GM21825 (cell line): ENCODE results near the gene INPP4B.
A peak's percentile ranks its signal among the peaks of the same experiment; 100 is the strongest.
"Not testable (repeated sequence)": the region's sequence is repeated elsewhere in the genome, so short reads cannot be mapped to it uniquely, and the experiment has no call there.

ENCODE experiments used
- ATAC-seq: cut with Tn5 transposase; IDR thresholded peaks from one replicate; pipeline ENCODE4 v1.9.1; 2021; ENCODE audit warnings: mild to moderate bottlenecking, moderate library complexity; ENCODE audit not compliant: unreplicated experiment

The INPP4B gene

DNA sequence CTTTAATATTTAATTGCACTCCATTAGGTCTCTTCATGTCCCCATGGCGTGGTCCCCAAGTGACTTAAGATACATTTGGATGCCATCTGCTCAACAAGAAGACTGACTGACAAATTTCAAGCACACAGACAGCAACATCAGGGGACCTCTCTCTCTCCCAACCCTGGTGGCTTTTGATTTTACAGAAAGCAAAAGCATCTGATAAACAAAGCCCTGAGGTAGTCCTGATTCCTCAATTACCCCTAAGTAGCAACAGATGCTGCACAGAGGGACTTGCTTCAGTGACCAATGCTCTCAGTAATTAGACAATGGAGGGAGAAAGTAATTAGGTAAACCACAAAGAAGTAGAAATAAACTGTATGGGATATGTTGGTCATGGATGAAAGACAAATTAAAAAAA is 426.4 kb downstream of the INPP4B start:
- no peak for ATAC-seq

DNA sequence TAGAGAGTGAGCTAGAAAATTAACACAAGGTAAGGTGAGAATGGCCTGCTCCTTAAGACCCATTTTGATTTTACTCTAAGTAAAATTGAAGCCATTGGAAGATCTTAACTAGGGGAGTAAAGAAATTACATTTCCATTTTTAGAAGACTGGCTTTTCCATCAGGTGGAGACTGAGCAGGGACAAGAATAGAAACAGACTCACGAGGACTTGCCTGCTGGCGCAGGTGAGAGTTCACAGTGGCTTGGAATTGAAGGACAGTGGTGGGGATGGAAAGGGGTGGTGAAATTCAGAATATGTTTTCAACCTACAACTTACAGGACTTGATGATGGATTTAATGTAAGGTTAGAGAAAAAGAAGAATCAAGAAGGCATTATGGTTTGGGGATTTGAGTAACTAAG is 427.4 kb downstream of the INPP4B start:
- ATAC-seq = no peak

DNA sequence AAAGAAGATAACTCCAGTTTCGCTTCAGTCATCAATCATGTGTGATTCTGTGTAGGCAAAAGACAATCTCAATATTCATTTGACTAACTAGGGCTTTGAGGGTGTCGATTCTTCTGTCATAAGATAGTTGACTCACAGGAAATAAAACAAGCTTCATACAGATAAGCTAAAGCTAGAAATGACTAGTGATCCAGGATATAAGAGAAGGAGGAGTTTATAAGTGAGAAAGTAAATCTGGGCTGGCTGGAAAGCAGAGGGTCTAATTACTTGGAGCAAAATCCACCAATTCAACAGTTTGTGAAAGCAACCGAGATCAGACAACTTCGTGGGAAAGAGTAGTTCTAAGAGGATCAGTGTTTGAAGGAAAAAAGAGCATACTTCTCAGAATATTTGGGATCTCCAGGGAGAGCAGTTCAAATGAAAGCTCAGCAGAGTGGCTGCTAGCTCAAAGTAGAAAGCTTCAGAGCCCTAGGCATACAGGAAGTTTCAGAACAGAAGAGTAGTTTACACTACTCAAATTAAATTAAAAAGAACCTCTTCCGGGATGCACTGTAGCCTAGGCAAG is 429.3 kb downstream of the INPP4B start:
- ATAC-seq = no peak

DNA sequence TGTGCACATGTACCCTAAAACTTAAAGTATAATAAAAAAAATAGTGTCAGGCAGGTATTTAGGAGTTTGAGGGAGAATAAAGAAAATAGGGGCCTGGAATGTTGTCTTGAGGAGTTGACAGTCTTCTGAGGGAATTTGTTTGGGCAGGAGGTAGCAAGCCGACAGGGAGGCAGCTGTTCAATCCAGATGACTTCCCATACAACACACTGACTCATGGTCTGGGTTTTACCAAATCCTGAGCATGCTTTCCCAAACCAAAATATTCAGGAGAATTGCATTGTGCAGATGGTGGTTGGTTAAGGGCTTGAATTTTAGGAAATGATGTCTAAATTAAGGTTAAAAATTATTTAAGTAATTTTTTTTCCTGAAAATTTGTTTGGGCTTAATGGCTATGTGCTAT is 430.0 kb downstream of the INPP4B start:
- ATAC-seq = no peak

DNA sequence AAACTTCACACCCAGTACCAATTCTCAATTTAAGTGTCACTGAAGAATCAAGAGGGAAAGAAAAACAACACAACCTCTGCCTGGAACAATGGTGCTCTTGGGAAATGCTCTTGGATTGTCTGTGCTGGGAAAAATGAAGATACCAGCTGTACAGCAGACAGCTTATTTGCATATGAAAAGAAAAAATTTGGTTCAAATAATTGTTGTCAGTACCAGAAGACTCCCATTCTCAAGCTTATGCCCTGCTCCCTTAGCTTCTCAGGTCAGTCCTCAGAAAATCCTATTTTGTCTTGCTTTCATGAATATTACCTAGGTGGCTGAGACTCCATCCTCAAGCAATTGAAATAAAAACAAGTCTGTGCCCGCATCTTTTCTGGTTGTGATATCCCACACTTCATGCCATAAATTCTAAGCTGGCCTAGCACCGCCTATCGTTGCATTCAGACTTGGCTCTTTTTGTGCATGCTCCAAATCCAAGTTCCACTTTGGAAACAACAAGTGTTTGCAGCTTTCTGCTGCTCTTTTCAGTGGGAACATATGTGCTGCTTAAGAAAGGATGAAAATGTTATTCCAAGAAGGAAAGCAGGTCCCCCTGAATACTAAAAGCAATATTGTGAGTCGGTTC is 431.6 kb downstream of the INPP4B start:
- no peak for ATAC-seq

DNA sequence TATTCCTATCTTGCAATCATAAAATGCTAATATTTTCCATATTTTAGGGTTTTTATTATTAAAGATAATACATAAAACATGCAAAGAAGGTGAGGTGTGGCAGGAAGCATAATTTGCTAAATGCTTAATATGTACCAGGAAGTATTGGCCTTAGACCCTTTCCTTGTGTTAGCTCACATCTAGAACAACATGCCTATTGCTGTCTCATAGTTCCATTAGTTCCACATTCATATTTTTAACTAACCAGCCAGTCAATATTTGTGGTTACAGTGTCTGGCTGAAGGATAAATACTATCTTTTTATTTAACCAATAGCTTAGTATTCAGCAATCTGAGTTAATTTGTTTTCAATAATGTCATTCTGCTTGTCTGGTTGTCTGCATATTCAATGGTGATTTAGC is 432.6 kb downstream of the INPP4B start:
- ATAC-seq = no peak

DNA sequence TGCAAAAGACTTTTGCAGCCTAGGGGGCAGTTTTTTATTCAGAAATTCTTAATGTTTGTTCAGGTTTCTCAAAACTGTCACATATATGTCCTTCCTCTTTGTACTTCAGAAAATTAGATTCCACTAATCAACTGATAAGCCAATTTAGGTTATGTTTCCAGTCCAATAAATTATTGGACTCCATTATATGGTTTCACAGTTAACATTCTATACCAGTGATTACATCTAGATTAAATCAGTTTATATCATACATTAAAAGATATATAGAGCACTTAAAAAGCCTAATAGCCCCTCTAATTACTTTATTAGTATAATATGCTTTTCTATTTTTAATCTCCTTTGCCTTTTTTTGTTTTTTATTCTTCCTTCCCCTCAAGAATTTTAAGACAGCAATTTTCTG is 434.1 kb downstream of the INPP4B start:
- no peak for ATAC-seq

DNA sequence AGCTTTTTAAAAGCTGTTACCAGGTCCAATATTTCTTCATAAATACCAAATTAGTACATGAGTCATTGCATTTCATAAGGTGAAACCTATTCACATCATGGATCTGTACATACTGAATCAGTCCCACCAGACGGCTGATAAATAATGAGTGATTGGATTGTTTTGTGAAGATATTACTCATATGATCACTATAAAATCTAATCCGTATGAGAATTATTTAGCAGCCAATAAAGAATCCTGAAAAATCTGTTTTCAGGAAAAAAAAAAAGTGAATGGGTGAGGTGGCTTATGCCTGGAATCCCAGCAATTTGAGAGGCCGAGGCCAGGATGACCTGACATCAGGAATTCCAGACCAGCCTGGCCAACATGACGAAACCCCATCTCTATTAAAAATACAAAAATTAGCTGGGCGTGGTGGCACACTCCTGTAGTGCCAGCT is 438.1 kb downstream of the INPP4B start:
- ATAC-seq = no peak

DNA sequence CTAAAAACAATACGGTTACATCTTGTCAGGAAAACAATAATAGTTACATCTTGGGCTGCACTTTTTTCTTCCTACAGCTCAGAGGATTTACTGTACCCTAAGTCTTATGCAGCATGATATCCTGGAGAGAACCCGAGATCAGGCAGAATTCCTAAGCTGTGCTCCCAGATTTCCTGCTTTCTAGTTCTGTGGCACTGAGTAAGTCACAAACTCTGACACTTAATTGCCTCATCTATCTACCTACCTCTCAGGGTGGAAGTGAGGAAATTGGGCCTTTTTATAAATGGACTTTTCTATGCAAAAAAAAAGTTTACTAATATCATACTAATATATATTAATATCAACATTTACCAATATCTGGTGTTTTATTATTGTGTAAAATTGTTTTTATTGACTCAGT is 438.5 kb downstream of the INPP4B start:
- no peak for ATAC-seq

DNA sequence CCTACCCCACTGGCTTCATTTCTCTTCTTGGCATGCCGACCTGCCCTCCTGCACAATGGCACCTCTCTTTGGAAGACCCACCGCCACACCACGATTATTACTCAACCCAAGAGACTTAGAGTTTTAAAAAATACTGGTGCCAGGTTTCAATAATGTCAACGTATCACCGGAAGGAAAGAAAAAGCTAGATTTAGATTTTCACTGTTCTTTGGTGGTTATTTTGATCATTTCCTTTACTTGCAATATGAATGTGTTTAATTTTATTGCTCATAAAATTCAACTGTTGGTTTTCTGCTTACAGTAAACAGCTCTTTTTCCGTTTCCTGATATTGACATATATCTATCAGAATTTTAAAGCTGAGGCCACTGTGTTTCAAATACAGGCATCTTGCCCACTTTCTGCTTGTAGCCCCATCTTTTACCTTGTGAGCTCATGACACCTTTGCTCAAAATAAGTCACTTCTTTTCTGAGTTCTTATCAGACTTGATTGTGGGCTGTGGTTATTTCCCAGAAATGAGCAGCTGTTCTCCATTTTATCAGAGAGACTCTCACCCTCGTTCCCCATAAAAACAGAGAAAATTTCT is 439.1 kb downstream of the INPP4B start:
- no peak for ATAC-seq

DNA sequence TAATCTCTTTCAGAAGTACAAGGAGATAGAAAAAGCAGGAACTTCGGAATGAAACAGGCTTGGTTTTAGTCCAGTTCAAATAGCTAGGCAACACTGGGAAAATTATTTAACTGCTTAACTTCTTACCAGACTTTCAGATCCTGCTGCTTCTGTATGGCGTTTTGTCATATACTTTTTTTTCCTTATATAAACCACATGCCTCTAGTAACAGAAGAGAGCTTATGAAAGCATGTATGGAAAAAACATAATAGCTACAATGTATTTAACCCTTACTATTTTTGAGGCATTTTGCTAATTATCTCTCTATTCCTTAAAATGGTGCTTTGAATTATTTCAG is 439.6 kb downstream of the INPP4B start:
- ATAC-seq = no peak

DNA sequence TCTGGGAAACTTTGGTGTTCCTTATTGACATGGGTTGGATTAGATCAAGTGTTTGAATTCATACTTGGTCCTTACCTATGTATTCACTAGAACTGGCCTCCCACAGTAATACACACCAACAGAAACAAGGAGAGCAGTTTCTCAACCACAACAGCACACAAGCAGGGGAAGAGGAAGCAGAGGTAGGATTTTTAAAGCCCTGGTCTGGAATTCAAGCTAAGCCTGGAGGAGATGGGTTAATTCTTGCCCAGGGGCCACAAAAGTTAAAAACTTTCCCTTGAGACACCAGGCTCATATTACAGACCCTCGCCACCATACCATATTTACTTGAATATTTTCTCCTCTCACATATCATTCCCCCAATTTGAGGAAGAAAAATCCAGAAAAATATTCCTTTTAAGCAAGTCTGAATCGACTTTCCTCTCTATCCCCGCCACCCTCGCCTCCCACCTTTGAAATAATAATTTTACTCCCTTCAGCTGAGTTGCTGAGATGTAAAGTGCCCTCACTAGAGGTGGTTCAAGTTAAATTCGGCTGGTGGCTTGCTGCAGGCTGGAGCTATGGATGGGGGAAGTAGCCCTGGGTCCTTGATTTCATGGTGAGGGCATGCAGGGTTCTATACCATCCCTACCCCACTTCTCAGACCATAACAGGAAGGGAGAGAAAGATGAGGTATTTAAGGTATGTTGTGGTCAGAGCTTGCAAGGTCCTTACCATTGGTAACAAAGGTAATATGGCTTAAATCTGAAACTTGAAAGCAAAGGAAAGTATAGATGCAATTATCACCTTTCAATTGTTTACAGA is 440.2 kb downstream of the INPP4B start:
- peak; percentile 20 for ATAC-seq

DNA sequence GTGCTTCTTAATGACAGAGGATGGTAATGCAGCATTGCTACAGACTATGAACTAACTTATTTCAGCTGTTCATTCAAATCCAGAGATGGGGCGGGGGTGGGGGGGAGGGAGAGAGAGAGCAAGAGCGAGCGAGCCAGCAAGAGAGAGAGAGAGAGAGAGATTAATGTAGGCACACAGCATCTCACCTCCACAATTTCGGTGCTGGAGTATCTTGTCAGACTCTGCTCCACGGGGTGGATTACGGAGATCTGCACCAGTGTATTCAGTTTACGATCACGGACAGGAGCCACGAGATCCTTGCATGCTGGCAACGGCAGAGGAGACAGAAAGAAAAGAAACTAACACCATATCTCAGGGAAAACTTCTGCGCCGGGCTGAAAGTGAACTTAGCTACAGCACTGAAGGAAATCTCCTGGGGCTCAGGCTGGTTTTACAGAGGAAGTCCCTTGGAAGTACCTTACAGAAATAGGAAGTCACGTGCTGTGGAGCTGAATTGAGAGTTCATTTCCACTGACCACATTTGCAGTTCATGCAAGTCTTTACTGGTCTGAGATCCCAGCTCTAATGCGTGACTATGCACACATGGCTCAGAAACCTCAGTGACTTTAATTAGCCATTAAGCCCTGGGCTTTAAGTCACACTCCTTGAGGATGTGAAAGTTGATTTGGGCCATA is 440.9 kb downstream of the INPP4B start:
- ATAC-seq = peak; percentile 77

DNA sequence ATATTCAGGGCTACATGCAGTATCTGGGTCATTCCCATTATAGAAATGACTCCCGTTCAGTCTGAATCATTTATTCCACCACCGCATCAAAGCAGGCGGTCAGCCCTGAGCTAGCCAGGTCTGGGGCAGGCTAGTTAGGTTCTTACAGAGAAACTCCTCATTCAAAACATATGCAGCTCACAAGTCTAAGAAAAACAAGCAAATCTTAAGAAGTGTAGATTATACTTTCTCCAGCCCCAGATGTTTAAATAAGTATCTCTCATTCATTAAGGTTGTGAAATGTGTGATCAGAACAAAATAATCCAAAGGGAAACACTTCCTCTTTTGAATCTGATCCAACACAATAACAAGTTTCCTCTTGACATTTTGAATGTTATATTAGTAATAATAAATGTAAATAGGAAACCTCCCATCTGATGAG is 441.9 kb downstream of the INPP4B start:
- no peak for ATAC-seq

DNA sequence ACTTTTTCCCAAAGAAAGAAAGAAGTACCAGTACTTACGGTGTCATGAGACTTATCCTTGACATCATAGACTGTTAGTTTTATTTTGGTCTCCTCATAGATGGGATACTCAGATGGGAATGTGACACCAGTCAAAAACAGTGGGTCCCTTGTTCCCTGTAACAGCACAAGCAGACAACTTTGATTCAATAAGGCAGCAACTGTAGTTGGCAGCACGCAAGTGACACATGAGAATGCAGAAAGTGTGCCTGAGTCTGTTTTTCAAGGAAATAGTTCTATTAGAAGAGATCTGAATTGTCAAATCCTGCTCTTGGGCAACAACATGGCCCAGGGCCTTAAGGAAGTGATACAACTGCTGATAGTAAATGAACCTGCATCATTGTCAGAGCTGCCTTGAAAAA is 443.2 kb downstream of the INPP4B start:
- ATAC-seq = no peak

DNA sequence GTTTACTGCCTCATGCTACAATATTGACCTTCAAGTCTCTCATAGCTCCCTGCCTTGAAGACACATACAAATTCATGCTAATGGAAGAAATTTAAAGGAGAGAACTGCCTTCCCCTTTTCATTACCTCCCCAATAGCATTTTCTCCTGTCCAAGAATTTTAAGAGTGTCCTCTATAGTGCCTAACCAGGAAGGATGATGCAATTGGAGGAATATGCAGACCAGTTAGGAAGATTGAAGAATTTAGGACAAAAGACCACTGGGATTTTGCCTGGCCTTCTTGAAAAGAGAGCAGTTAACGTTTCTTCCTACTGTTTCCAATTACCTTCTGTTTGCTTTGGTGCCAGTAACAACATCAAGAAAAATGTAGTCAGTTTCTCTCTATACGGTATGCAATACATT is 443.9 kb downstream of the INPP4B start:
- ATAC-seq = no peak

DNA sequence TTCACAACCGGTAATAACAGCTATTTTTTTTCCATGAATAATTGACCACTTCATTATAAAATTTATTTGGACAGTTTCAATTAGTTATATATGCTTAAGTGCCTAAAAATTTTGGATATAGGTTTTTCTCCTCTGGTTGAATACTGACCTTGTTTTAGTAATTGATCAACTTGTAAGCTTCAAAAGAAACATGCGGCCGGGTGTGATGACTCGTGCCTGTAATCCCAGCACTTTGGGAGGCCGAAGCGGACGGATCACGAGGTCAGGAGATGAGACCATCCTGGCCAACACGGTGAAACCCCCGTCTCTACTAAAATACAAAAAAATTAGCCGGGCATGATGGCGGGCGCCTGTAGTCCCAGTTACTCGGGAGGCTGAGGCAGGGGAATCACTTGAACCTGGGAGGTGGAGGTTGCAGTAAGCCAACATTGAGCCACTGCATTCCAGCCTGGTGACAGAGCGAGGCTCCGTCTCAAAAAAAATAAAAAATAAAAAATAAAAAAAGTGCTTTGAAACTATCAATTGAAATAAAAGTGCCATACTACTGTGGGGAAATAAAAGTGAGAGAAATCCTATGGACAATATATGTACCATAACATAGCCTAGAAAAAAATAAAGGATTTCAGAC is 448.6 kb downstream of the INPP4B start:
- ATAC-seq = not testable (repeated sequence)

DNA sequence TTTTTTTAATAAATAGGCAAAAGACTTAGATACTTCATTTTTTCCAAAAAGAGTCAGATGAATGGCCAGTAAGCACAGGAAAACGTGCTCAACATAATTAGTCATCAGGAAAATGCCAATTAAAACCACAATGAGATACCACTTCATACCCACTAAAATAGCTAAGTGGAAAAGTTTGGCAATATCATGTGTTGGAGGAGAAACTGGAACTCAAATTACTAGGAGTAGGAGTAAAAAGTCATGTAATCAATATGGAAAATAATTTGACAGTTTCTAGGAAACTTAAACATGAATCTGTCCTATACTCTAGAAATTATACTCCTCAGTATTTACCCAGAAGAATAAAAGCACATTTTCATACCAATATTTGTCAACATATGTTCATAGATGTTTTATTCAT is 449.8 kb downstream of the INPP4B start:
- ATAC-seq = no peak

DNA sequence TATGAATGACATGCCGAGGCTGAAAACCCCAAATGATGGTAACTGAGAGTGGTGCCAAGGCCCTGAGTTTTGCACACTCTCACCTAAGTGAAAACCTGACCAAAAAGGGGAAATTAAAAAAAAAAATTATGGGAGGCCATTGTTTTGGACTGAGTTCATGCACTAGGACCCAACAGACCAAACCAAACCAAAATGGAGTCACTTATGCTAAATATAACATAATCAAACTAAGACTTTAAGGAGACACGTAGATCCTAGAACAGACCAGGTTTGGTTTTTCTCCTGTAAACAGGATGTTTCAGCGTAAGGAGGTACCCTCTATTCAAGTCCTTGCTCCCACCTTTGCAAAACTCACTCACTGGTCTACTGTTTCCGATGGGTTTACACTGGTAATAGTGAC is 453.0 kb downstream of the INPP4B start:
- ATAC-seq = no peak

DNA sequence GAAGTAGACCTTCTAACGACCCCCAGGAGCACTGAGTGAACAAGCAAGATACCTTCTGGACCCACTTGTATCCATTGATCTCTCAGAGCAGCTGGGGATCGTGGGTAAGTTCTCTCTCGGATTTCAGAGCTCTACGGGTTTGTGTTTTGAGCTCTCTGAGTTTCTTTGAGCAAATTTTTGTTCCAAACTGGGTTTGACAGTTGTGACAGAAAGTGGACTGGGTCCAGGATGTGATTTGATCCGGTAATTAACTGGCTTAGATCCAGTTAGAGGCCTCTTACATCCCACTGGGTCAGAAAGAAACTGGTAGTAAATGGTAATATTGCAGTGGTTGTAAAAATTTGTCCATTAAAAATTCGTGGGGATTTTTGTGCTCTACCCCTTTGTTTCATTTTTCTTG is 459.2 kb downstream of the INPP4B start:
- no peak for ATAC-seq

DNA sequence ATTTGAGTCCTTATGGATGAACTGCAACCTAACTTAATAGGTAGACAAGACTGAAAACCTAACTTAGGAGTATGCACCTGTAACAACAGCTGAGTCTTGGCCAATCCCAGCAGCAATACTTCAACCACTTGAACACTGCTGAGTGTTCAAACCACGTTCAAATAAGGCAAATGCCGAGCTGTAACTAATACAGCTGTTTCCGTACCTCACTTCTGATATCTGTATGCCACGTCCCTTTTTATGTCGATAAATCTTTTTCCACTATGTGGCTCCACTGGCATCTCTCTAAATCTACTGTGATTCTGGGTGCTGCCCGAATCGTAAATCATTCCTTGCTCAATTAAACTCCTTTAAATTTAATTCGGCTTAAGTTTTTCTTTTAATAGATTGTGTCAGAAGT is 459.7 kb downstream of the INPP4B start:
- no peak for ATAC-seq
